Measurements from ENCODE around the gene KCNIP4. TPM values are rescaled to one million over a fixed set of nuclear protein-coding genes. Genes with fewer than 3 reads are reported as not detected.
A peak's percentile ranks its signal among the peaks of the same experiment; 100 is the strongest.

Gene KCNIP4
- total RNA-seq, 6 experiments from 2014 or later = not detected

DNA sequence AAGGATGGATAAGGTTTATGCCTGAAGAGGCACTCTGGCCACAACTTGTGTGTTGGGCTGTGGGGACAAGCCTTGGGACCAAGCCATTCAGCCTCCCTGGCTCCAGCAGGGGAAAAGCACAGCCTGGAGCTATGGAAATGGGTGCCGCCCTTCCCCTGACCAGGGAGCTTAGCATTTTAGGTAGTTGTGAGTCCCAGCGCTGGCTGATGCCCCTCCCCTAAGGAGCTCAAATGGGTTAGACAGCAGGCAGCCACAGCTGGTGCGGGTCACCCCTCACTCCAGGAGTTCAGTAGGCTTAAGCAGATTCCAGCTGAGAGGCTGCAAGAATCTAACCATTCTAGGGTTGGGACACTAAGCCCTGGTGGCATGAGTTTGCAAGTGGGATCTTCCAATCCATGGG lies 172.9 kb downstream of the KCNIP4 start:
- Histone ChIP-seq H3K27me3 (no peaks in the 10 kb centered on the region), H3K4me3 (no peak overlapping the region), H3K36me3 (no peaks in the 10 kb centered on the region), H3K27ac (no peak overlapping the region), H3K9me3 (no peaks in the 10 kb centered on the region), H3K4me1 (peaks cover 0 to 5% (median 0%) of the 10 kb centered on the region in 4 donors)
- WGBS (ENCODE audit: insufficient coverage, low coverage, low lambda C conversion rate, missing lambda C conversion rate) = 71% methylated on average over 2 of the region's 3 CpGs
- no peak for ATAC-seq
- intact Hi-C loops (cut with DNase I) = no loop called here
- TF ChIP-seq, protein P1, sequence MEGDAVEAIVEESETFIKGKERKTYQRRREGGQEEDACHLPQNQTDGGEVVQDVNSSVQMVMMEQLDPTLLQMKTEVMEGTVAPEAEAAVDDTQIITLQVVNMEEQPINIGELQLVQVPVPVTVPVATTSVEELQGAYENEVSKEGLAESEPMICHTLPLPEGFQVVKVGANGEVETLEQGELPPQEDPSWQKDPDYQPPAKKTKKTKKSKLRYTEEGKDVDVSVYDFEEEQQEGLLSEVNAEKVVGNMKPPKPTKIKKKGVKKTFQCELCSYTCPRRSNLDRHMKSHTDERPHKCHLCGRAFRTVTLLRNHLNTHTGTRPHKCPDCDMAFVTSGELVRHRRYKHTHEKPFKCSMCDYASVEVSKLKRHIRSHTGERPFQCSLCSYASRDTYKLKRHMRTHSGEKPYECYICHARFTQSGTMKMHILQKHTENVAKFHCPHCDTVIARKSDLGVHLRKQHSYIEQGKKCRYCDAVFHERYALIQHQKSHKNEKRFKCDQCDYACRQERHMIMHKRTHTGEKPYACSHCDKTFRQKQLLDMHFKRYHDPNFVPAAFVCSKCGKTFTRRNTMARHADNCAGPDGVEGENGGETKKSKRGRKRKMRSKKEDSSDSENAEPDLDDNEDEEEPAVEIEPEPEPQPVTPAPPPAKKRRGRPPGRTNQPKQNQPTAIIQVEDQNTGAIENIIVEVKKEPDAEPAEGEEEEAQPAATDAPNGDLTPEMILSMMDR (IDR thresholded peaks at IDR 0.05) = no peak
- TF ChIP-seq POLR2A (IDR thresholded peaks at IDR 0.05) = no peak
- DNase-seq = no peak

DNA sequence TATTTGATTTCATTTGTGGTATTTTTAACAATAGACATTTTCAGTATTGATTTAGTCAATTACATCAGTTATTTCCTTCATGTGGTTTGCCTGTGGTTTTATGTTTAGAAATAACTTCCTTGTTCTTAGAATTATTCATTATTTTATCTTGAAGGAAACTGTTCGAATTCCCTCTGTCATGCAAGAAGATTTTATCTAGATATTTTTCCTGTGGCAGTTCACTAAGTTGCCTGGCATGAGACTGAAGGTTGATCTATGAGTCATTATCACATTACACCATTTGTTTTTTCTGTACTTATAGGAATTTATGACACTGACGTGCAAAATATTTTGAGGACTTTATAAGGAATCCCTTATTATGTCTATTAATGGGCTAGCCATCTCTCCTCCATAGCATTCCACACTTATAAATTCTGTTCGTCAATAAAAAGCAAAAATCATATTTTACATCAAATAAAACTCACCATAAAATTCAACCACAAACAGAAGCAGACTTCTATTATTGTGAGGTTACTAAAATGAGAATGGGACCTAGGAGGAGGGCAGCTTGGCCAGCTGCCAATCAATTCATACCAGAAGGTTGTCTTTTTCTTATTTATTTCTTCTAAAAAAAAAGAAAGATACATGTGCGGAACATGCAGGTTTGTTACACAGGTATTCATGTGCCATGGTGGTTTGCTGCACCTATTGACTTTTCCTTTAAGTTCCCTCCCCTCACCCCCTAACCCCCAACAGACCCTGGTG lies 179.0 kb downstream of the KCNIP4 start:
- TF ChIP-seq, protein P1 (IDR thresholded peaks at IDR 0.05) = no peak
- TF ChIP-seq POLR2A (IDR thresholded peaks at IDR 0.05) = no peak
- H3K9me3 ChIP-seq = no peaks in the 10 kb centered on the region
- H3K27ac ChIP-seq = no peak overlapping the region
- ATAC-seq (no peak), DNase-seq (no peak)
- WGBS (ENCODE audit: insufficient coverage, low coverage, low lambda C conversion rate, missing lambda C conversion rate) = 14% methylated on average over 3 of the region's 4 CpGs
- intact Hi-C loops (cut with DNase I) = no loop called here
- no peaks in the 10 kb centered on the region for H3K4me1 ChIP-seq
- H3K27me3 ChIP-seq = no peaks in the 10 kb centered on the region
- no peak overlapping the region for H3K4me3 ChIP-seq
- no peaks in the 10 kb centered on the region for H3K36me3 ChIP-seq

DNA sequence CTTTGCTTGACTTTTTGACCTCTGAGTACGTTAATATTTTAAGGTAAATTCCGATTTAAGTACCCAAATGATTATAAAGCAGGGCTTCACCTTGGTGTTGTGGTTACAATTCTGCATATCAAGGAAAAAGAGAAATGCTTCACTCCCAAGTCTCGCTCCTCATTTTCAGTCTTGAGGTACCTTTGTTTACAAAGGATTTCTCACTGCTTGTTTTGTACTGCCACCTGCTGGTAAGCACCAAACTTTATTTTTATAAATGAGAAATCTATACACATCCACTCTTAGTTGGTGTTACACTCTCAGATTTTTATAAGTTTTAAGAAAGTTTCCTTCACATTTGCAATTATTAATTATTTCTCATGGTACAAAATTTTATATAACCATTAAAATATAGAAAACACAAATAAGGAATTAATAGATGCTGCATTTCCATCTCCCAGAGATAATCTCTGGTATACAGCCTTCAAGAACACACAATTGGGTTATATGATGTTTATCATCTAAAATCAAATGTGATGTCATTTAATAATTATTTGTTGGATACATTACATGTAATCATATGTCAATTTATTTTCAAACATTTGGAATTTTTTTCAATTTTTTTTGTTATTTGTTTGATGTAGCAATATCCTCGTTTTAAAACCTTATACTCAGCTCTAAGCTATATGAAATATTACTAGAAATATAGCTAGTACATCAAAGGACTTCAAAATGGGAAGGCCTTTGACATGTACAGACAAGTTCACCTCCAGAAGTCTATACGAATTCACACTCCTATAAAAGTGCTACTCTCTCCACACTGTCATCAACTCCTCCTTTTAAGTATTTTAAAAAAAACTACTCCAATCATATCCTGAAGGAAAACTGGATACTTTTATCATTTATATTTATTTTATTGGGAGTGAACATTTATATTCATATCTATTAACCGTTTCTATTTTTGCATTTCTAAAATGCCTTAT lies 179.9 kb downstream of the KCNIP4 start:
- Histone ChIP-seq H3K27me3 (no peaks in the 10 kb centered on the region), H3K36me3 (no peaks in the 10 kb centered on the region), H3K9me3 (no peaks in the 10 kb centered on the region), H3K4me1 (no peaks in the 10 kb centered on the region), H3K27ac (no peak overlapping the region), H3K4me3 (no peak overlapping the region)
- TF ChIP-seq, protein P1 (IDR thresholded peaks at IDR 0.05) = peak; percentile 49 to 80 (median 78)
- no peak for TF ChIP-seq POLR2A (IDR thresholded peaks at IDR 0.05)
- intact Hi-C loops (cut with DNase I) = no loop called here
- ATAC-seq = peak; percentile 44 to 65 (median 60)
- no peak for DNase-seq
- 8% methylated on average over 6 of the region's 6 CpGs for WGBS (ENCODE audit: insufficient coverage, low coverage, low lambda C conversion rate, missing lambda C conversion rate)

DNA sequence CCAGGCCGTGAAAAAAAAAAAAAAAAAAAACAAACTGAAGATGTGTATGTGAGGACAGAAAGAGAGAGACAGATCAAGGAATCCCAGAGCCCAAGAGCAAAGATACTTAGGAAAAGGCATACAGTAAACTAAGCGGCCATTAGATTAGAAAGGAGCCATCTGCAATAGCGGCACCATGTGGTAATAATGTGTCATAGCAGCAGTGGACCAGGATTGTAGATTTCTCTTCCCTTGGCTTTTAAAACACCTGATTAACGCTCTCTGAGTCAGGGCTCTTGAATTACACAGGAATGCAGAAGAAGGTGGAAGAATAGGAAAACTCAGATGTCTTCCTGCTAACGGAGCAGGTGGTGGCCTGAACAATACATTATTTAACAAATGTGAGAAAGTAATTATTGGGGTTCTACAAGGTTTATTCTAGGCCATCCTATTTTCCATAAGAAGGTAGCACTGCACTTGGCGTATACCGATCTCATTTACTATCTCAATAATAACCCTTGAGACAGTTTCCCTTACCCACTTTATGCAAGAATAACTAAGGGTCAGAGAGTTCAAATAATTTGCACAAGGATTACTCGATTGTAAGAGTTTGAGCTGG lies 182.7 kb downstream of the KCNIP4 start:
- H3K27ac ChIP-seq = no peak overlapping the region
- H3K36me3 ChIP-seq = no peaks in the 10 kb centered on the region
- DNase-seq (no peak), ATAC-seq (peak; percentile 87 to 93 (median 90))
- no peak overlapping the region for H3K4me3 ChIP-seq
- WGBS (ENCODE audit: insufficient coverage, low coverage, low lambda C conversion rate, missing lambda C conversion rate) = 24% methylated on average over 8 of the region's 8 CpGs
- TF ChIP-seq, protein P1 (IDR thresholded peaks at IDR 0.05) = peak; percentile 67 to 87 (median 82)
- TF ChIP-seq POLR2A (IDR thresholded peaks at IDR 0.05) = no peak
- H3K4me1 ChIP-seq = no peaks in the 10 kb centered on the region
- no peaks in the 10 kb centered on the region for H3K9me3 ChIP-seq
- intact Hi-C loops (cut with DNase I) = no loop called here
- no peaks in the 10 kb centered on the region for H3K27me3 ChIP-seq
